Loucy (cell line): ENCODE measurements around the gene SEC24A.
"Not testable (repeated sequence)": the region's sequence is repeated elsewhere in the genome, so short reads cannot be mapped to it uniquely, and the experiment has no call there.

Experiments used
- H2AFZ ChIP-seq: fragments of 200-600 bp; sonication (generic); 2 replicates; pipeline ENCODE4 v1.6.0; 2016; ENCODE audit warnings: antibody characterized with exemption, mild to moderate bottlenecking, low read length, moderate library complexity
- H3F3A ChIP-seq: fragments of 200-600 bp; 2 replicates; pipeline ENCODE4 v1.6.0; 2016; ENCODE audit warnings: antibody characterized with exemption, low read depth, mild to moderate bottlenecking
- H3K27me3 ChIP-seq: fragments of 200-600 bp; sonication (generic); 2 replicates; pipeline ENCODE4 v1.6.1; 2014; ENCODE audit warnings: low read length, mild to moderate bottlenecking; ENCODE audit not compliant: insufficient read depth, poor library complexity, severe bottlenecking
- H3K36me3 ChIP-seq: fragments of 200-600 bp; sonication (generic); 2 replicates; pipeline ENCODE4 v1.6.1; 2016; ENCODE audit warnings: low read length; ENCODE audit not compliant: insufficient read depth
- H3K4me1 ChIP-seq: fragments of 200-600 bp; sonication (generic); 2 replicates; pipeline ENCODE4 v1.5.1; 2014; ENCODE audit warnings: low read length, mild to moderate bottlenecking; ENCODE audit not compliant: insufficient read depth, poor library complexity, severe bottlenecking
- H3K4me2 ChIP-seq: fragments of 200-600 bp; sonication (generic); 2 replicates; pipeline ENCODE4 v1.6.0; 2014; ENCODE audit warnings: antibody characterized with exemption, low read length, low read depth, mild to moderate bottlenecking; ENCODE audit not compliant: poor library complexity, severe bottlenecking
- H3K4me3 ChIP-seq: fragments of 200-600 bp; sonication (generic); 2 replicates; pipeline ENCODE4 v1.5.1; 2014; ENCODE audit warnings: low read length, mild to moderate bottlenecking, mixed read lengths; ENCODE audit not compliant: poor library complexity, severe bottlenecking
- H3K79me2 ChIP-seq: fragments of 200-600 bp; sonication (generic); 2 replicates; pipeline ENCODE4 v1.6.1; 2014; ENCODE audit warnings: low read length; ENCODE audit not compliant: insufficient read depth
- H3K9ac ChIP-seq: fragments of 200-600 bp; sonication (generic); 2 replicates; pipeline ENCODE4 v1.6.0; 2014; ENCODE audit warnings: mild to moderate bottlenecking, low read depth, low read length, moderate library complexity; ENCODE audit not compliant: poor library complexity, severe bottlenecking
- H3K9me2 ChIP-seq: fragments of 200-600 bp; sonication (generic); replicated peaks from 2 replicates; pipeline ENCODE4 v1.6.1; 2016; ENCODE audit warnings: low read depth, low read length, mixed read lengths
- H3K9me3 ChIP-seq: fragments of 200-600 bp; sonication (generic); 2 replicates; pipeline ENCODE4 v1.6.1; 2014; ENCODE audit warnings: mild to moderate bottlenecking, antibody characterized with exemption, low read length, low read depth; ENCODE audit not compliant: insufficient read depth
- H4K20me1 ChIP-seq: fragments of 200-600 bp; sonication (generic); 2 replicates; pipeline ENCODE4 v1.6.0; 2014; ENCODE audit warnings: antibody characterized with exemption, low read length, mild to moderate bottlenecking; ENCODE audit not compliant: insufficient read depth, poor library complexity, severe bottlenecking
- CTCF ChIP-seq: fragments of 200-600 bp; sonication (generic); conservative IDR thresholded peaks from 2 replicates; pipeline ENCODE4 v1.5.1; 2014; ENCODE audit warnings: mild to moderate bottlenecking, antibody characterized with exemption, low read length
- EZH2phosphoT487 ChIP-seq: fragments of 200-600 bp; IDR thresholded peaks from 2 replicates; pipeline ENCODE4 v1.6.1; 2018; ENCODE audit warnings: antibody characterized with exemption, mild to moderate bottlenecking, moderate library complexity, borderline replicate concordance

Gene SEC24A

GRCh38 chr5:134649163-134649835, 714 bp downstream of the SEC24A start:
- Histone ChIP-seq H3K9me2 (no peaks in the 10 kb centered on the region), H3K27me3 (no peaks in the 10 kb centered on the region), H3K4me3 (peak overlapping the region; percentile 96), H3K36me3 (no peaks in the 10 kb centered on the region), H3K4me1 (peaks cover 11% of the 10 kb centered on the region), H3K9ac (peak overlapping the region; percentile 97), H4K20me1 (peaks cover 7% of the 10 kb centered on the region), H3K79me2 (peaks cover 43% of the 10 kb centered on the region), H2AFZ (peak overlapping the region; percentile 96), H3F3A (peaks cover 5% of the 10 kb centered on the region; the same call in 1 of the 2 replicates), H3K9me3 (no peaks in the 10 kb centered on the region), H3K4me2 (peak overlapping the region; percentile 81)
- TF ChIP-seq EZH2phosphoT487 (no peak), CTCF (no peak)

- not testable (repeated sequence) for H3F3A ChIP-seq, H4K20me1 ChIP-seq, H3K9me3 ChIP-seq, H3K9me2 ChIP-seq, H2AFZ ChIP-seq, H3K36me3 ChIP-seq, H3K27me3 ChIP-seq
- Histone ChIP-seq H3K4me3 (peak overlapping the region; percentile 96), H3K4me1 (peaks cover 11% of the 10 kb centered on the region), H3K4me2 (peak overlapping the region; percentile 81), H3K79me2 (peaks cover 55% of the 10 kb centered on the region), H3K9ac (peak overlapping the region; percentile 97)
Observed at GRCh38 chr5:134650660-134651059, 2.1 kb downstream of the SEC24A start.

GRCh38 chr5:134651531-134651930, 2.9 kb downstream of the SEC24A start:
- Histone ChIP-seq H3K9me3 (no peaks in the 10 kb centered on the region), H3K79me2 (peaks cover 63% of the 10 kb centered on the region), H2AFZ (no peak overlapping the region), H3K9me2 (no peaks in the 10 kb centered on the region), H3K4me2 (peak overlapping the region; percentile 20), H3K9ac (no peak overlapping the region), H3K36me3 (no peaks in the 10 kb centered on the region), H3K4me1 (peaks cover 11% of the 10 kb centered on the region), H3F3A (peaks cover 5% of the 10 kb centered on the region; the same call in 1 of the 2 replicates), H3K27me3 (no peaks in the 10 kb centered on the region), H4K20me1 (peaks cover 7% of the 10 kb centered on the region), H3K4me3 (no peak overlapping the region)
- TF ChIP-seq CTCF (no peak), EZH2phosphoT487 (no peak)

- peaks cover 67% of the 10 kb centered on the region; the same call in 1 of the 2 replicates for H3K79me2 ChIP-seq
- no peaks in the 10 kb centered on the region for H3K9me3 ChIP-seq
- H3K36me3 ChIP-seq = peaks cover 5% of the 10 kb centered on the region; the same call in 1 of the 2 replicates
- no peak overlapping the region for H3K4me2 ChIP-seq
- H2AFZ ChIP-seq = no peak overlapping the region
- H3K9ac ChIP-seq = no peak overlapping the region
- H3F3A ChIP-seq = no peaks in the 10 kb centered on the region
- no peak overlapping the region for H3K4me3 ChIP-seq
- peaks cover 4% of the 10 kb centered on the region for H4K20me1 ChIP-seq
- no peaks in the 10 kb centered on the region for H3K4me1 ChIP-seq
- TF ChIP-seq EZH2phosphoT487 (no peak), CTCF (no peak)
- no peaks in the 10 kb centered on the region for H3K9me2 ChIP-seq
- no peaks in the 10 kb centered on the region for H3K27me3 ChIP-seq
Observed at GRCh38 chr5:134656690-134657089, 8.1 kb downstream of the SEC24A start.
